Thoracic aorta (tissue), 2 donors: ENCODE measurements around the gene SMPD3. TPM values are rescaled to one million over a fixed set of nuclear protein-coding genes. Genes with fewer than 3 reads are reported as not detected.

Source experiments
- ATAC-seq: fragments of 150-250 bp; one replicate; pipeline ENCODE4 v1.8.0; 2017; ENCODE audit warnings: low read depth; ENCODE audit not compliant: insufficient number of reproducible peaks, low FRiP score
- DNase-seq: peaks from one replicate; pipeline ENCODE4 v3.0.0-alpha.2; 2020; ENCODE audit warnings: low spot score
- H3K27ac ChIP-seq, 2 donors: fragments of 200-600 bp; sonication (generic); 1 replicate in 1 of 2; 2 replicates in 1 of 2; pipeline ENCODE4 v1.5.1; 2016; ENCODE audit warnings: mild to moderate bottlenecking in 2 of 2, moderate library complexity in 2 of 2
- H3K27me3 ChIP-seq: fragments of 200-600 bp; sonication (generic); replicated peaks from 2 replicates; pipeline ENCODE4 v1.6.0; 2016; ENCODE audit warnings: mild to moderate bottlenecking; ENCODE audit not compliant: insufficient read depth
- H3K36me3 ChIP-seq: fragments of 200-600 bp; sonication (generic); one replicate; pipeline ENCODE4 v1.5.1; 2016
- H3K4me1 ChIP-seq, 2 donors: fragments of 200-600 bp; sonication (generic); 1 replicate in 1 of 2; 2 replicates in 1 of 2; pipeline versions ENCODE4 v1.5.1 to v1.6.0; 2016; ENCODE audit warnings: low read depth in 2 of 2, mild to moderate bottlenecking in 1 of 2; ENCODE audit not compliant: control insufficient read depth in 1 of 2
- H3K4me3 ChIP-seq: fragments of 200-600 bp; sonication (generic); 2 replicates; pipeline ENCODE4 v1.5.1; 2016; ENCODE audit warnings: mild to moderate bottlenecking
- H3K9me3 ChIP-seq: fragments of 200-600 bp; sonication (generic); 2 replicates; pipeline ENCODE4 v1.5.1; 2016
- CTCF ChIP-seq: fragments of 200-600 bp; sonication (generic); IDR thresholded peaks from one replicate; pipeline ENCODE4 v1.5.1; 2019; ENCODE audit warnings: antibody characterized with exemption
- total RNA-seq, 2 donors: library from RNA; depleted of rRNA; stranded (reverse); fragments of >200 nt; gene quantifications; one replicate each; pipeline versions ENCODE4 v1.1.0 to v1.2.3, GENCODE V29; 2016

SMPD3 gene
- total RNA-seq, 2 donors from 2014 or later: 0.41 to 6.5 TPM

DNA sequence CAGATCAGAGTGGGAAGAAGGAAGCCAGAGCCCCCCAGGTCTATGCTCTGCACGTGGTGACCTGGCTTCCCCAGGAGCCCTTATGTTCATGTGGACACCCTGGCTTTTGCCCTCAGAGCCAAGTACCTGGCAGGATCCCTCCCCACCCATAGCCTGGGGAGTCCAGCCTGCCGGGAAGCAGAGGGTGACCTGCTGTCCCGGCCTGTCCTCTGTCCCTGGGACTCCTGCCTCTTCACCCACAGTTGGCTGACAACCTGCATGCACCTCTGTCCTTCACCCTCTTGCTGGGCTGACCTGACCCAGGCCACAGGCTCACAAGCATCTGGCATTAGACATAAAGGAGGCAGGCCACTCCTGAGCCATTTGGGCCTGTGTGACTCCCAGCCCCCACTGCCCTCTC, 60.2 kb downstream of the SMPD3 start:
- Histone ChIP-seq H3K4me3 (no peak overlapping the region), H3K36me3 (no peaks in the 10 kb centered on the region), H3K27ac (no peak overlapping the region), H3K9me3 (no peaks in the 10 kb centered on the region), H3K4me1 (no peaks in the 10 kb centered on the region), H3K27me3 (no peaks in the 10 kb centered on the region)
- TF ChIP-seq CTCF: no peak
- ATAC-seq: no peak
- DNase-seq: no peak

DNA sequence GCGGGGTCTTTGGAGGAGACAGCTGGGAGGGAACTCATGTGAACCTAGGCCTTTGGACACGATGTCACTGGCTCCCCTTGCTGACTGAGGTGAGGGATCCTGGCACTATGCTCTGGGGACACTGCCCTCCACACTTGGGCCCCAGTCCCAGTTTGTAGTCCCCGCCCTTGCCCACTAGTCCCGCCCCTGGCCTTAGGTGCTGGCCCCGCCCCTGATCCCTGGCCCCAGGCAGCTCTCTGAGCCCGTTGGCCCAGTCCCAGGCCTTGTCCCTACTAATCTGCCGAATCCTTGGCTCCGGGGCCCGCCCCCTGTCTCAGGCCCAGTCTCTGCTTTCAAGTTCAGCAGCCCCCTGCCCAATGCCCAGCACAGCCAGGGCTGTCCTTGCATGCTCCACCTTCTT, 61.0 kb downstream of the SMPD3 start:
- no peaks in the 10 kb centered on the region for H3K27me3 ChIP-seq
- no peak overlapping the region for H3K4me3 ChIP-seq
- H3K27ac ChIP-seq: no peak overlapping the region
- no peaks in the 10 kb centered on the region for H3K36me3 ChIP-seq
- H3K4me1 ChIP-seq: no peaks in the 10 kb centered on the region
- TF ChIP-seq CTCF: no peak
- H3K9me3 ChIP-seq: no peaks in the 10 kb centered on the region
- DNase-seq (no peak), ATAC-seq (no peak)

- Histone ChIP-seq H3K27me3 (no peaks in the 10 kb centered on the region), H3K4me1 (no peaks in the 10 kb centered on the region), H3K27ac (no peak overlapping the region), H3K9me3 (no peaks in the 10 kb centered on the region), H3K4me3 (no peak overlapping the region), H3K36me3 (no peaks in the 10 kb centered on the region)
- no peak for ATAC-seq
- DNase-seq: no peak
- no peak for TF ChIP-seq CTCF
These were observed 61.7 kb downstream of the SMPD3 start for GRCh38 chr16:68386628-68387027.

- H3K27ac ChIP-seq: no peak overlapping the region
- no peak for TF ChIP-seq CTCF
- H3K4me3 ChIP-seq: no peak overlapping the region
- no peaks in the 10 kb centered on the region for H3K27me3 ChIP-seq
- H3K4me1 ChIP-seq: no peaks in the 10 kb centered on the region
- H3K9me3 ChIP-seq: no peaks in the 10 kb centered on the region
- no peaks in the 10 kb centered on the region for H3K36me3 ChIP-seq
- ATAC-seq: no peak
- DNase-seq: no peak
These were observed 62.9 kb downstream of the SMPD3 start for GRCh38 chr16:68385371-68385770.

- ATAC-seq (no peak), DNase-seq (no peak)
- Histone ChIP-seq H3K36me3 (no peaks in the 10 kb centered on the region), H3K27ac (no peak overlapping the region), H3K27me3 (no peaks in the 10 kb centered on the region), H3K9me3 (no peaks in the 10 kb centered on the region), H3K4me3 (no peak overlapping the region), H3K4me1 (no peaks in the 10 kb centered on the region)
- no peak for TF ChIP-seq CTCF
These were observed 63.8 kb downstream of the SMPD3 start for GRCh38 chr16:68384288-68385161.
